ENCODE results near the gene ZNF540.
A peak's percentile ranks its signal among the peaks of the same experiment; 100 is the strongest.

The ZNF540 gene

DNA sequence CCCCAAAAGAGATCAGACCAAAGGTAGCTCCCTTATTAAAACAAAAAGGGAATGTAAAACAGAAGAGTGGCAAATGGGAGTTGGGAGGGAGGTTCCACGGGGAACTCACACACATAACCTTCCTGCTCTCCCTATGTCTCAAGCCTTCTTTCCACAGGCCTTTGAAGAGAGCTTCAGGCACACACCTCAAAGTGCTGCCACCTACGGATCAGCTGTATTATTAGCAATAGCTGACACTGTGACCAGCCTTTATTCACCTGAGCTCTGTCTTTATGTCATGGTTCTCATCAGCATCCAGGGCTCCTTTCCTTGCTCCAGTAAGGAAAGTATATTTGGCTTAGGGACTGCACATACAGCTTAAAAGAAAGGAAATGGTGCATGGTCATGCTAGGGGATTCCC lies 11.3 kb upstream of the ZNF540 start:
- H3K36me3 ChIP-seq (ENCODE audit: control insufficient read depth, low read length) = no peaks in the 10 kb centered on the region
- H3K79me2 ChIP-seq (ENCODE audit: control insufficient read depth, low read length) = no peaks in the 10 kb centered on the region
- no peak overlapping the region for H3K4me2 ChIP-seq (ENCODE audit: low read length)
- no peak overlapping the region for H3K4me3 ChIP-seq (ENCODE audit: low read length)
- TF ChIP-seq, protein P1, sequence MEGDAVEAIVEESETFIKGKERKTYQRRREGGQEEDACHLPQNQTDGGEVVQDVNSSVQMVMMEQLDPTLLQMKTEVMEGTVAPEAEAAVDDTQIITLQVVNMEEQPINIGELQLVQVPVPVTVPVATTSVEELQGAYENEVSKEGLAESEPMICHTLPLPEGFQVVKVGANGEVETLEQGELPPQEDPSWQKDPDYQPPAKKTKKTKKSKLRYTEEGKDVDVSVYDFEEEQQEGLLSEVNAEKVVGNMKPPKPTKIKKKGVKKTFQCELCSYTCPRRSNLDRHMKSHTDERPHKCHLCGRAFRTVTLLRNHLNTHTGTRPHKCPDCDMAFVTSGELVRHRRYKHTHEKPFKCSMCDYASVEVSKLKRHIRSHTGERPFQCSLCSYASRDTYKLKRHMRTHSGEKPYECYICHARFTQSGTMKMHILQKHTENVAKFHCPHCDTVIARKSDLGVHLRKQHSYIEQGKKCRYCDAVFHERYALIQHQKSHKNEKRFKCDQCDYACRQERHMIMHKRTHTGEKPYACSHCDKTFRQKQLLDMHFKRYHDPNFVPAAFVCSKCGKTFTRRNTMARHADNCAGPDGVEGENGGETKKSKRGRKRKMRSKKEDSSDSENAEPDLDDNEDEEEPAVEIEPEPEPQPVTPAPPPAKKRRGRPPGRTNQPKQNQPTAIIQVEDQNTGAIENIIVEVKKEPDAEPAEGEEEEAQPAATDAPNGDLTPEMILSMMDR (IDR thresholded peaks at IDR 0.05; ENCODE audit: low read depth, low read length, poor library complexity, severe bottlenecking) = peak; percentile 36
- TF ChIP-seq EZH2phosphoT487 (IDR thresholded peaks at IDR 0.05; ENCODE audit: borderline replicate concordance, low read length) = no peak
- no peak overlapping the region for H3K27ac ChIP-seq (ENCODE audit: low read depth, low read length)
- no peaks in the 10 kb centered on the region for H3K9me2 ChIP-seq (replicated peaks; ENCODE audit: control insufficient read depth, low read length)
- peaks cover 21% of the 10 kb centered on the region for H3K9me3 ChIP-seq (ENCODE audit: control insufficient read depth, insufficient read depth, low read length)
- no peaks in the 10 kb centered on the region for H4K20me1 ChIP-seq (ENCODE audit: control insufficient read depth, insufficient read depth, low read depth, low read length)
- no peaks in the 10 kb centered on the region for H3K27me3 ChIP-seq (ENCODE audit: control insufficient read depth, low read length)
- H3K4me1 ChIP-seq (ENCODE audit: control insufficient read depth, low read length) = no peaks in the 10 kb centered on the region
- H3F3A ChIP-seq (ENCODE audit: control insufficient read depth, insufficient read depth) = no peaks in the 10 kb centered on the region

DNA sequence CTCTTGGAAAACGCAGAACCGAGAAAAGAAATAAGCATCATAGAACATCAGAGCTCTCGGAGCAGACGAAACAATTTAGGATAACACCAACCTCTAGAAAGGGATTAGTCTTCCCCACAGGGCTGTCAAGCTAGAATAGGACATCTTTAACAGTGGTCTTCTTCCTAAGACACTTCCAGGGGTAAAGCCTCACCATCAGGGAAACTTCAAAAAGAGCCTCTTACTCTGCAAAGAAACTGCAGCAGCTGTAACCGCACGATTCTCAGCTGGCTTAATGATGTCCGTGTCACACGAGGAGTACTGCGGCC lies 726 bp upstream of the ZNF540 start:
- peak overlapping the region; percentile 82 for H3K4me3 ChIP-seq (ENCODE audit: low read length)
- TF ChIP-seq, protein P1 (IDR thresholded peaks at IDR 0.05; ENCODE audit: low read depth, low read length, poor library complexity, severe bottlenecking) = no peak
- TF ChIP-seq EZH2phosphoT487 (IDR thresholded peaks at IDR 0.05; ENCODE audit: borderline replicate concordance, low read length) = no peak
- H4K20me1 ChIP-seq (ENCODE audit: control insufficient read depth, insufficient read depth, low read depth, low read length) = no peaks in the 10 kb centered on the region
- H3K36me3 ChIP-seq (ENCODE audit: control insufficient read depth, low read length) = no peaks in the 10 kb centered on the region
- no peaks in the 10 kb centered on the region for H3F3A ChIP-seq (ENCODE audit: control insufficient read depth, insufficient read depth)
- peaks cover 14% of the 10 kb centered on the region for H3K4me1 ChIP-seq (ENCODE audit: control insufficient read depth, low read length)
- H3K9me3 ChIP-seq (ENCODE audit: control insufficient read depth, insufficient read depth, low read length) = peaks cover 18% of the 10 kb centered on the region
- no peaks in the 10 kb centered on the region for H3K27me3 ChIP-seq (ENCODE audit: control insufficient read depth, low read length)
- H3K9me2 ChIP-seq (replicated peaks; ENCODE audit: control insufficient read depth, low read length) = no peaks in the 10 kb centered on the region
- no peaks in the 10 kb centered on the region for H3K79me2 ChIP-seq (ENCODE audit: control insufficient read depth, low read length)
- H3K27ac ChIP-seq (ENCODE audit: low read depth, low read length) = no peak overlapping the region
- H3K4me2 ChIP-seq (ENCODE audit: low read length) = peak overlapping the region; percentile 95

DNA sequence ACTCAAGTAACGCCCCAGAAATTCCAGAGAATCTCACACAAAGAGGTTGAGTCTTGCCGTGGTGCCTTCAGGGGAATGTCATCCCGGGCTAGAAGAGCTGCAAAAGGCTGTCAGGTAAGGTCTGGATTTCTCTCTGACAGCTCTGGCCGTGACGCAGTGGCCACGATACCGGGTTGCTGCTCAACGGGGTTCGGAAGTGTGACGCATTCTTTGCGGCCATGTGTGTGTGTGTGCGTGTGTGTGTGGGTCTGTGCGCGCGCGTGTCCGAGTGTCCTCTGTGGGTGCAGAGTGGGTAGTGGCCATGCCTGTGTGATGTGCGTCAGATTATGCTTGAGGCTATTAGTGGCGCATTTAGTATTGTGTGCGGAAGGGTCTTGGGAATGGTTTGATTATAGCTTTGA lies 306 bp downstream of the ZNF540 start:
- Histone ChIP-seq H3K4me2 (ENCODE audit: low read length) (peak overlapping the region; percentile 95), H3F3A (ENCODE audit: control insufficient read depth, insufficient read depth) (no peaks in the 10 kb centered on the region), H3K27ac (ENCODE audit: low read depth, low read length) (no peak overlapping the region), H3K27me3 (ENCODE audit: control insufficient read depth, low read length) (no peaks in the 10 kb centered on the region), H4K20me1 (ENCODE audit: control insufficient read depth, insufficient read depth, low read depth, low read length) (no peaks in the 10 kb centered on the region), H3K79me2 (ENCODE audit: control insufficient read depth, low read length) (no peaks in the 10 kb centered on the region), H3K9me2 (replicated peaks; ENCODE audit: control insufficient read depth, low read length) (no peaks in the 10 kb centered on the region), H3K9me3 (ENCODE audit: control insufficient read depth, insufficient read depth, low read length) (peaks cover 18% of the 10 kb centered on the region), H3K4me3 (ENCODE audit: low read length) (peak overlapping the region; percentile 82), H3K36me3 (ENCODE audit: control insufficient read depth, low read length) (no peaks in the 10 kb centered on the region), H3K4me1 (ENCODE audit: control insufficient read depth, low read length) (peaks cover 14% of the 10 kb centered on the region)
- no peak for TF ChIP-seq EZH2phosphoT487 (IDR thresholded peaks at IDR 0.05; ENCODE audit: borderline replicate concordance, low read length)
- TF ChIP-seq, protein P1 (IDR thresholded peaks at IDR 0.05; ENCODE audit: low read depth, low read length, poor library complexity, severe bottlenecking) = no peak

All from DOHH2 (cell line).